Suppressor macrophage treated with lipopolysaccharide for 4 hours (primary cell): ENCODE results near the gene SELENOP.
A peak's percentile ranks its signal among the peaks of the same experiment; 100 is the strongest.
"Not testable (repeated sequence)": the region's sequence is repeated elsewhere in the genome, so short reads cannot be mapped to it uniquely, and the experiment has no call there.

Experiments
- DNase-seq: peaks from one replicate; pipeline ENCODE4 v3.0.0-alpha.2; 2020

Gene SELENOP, protein sequence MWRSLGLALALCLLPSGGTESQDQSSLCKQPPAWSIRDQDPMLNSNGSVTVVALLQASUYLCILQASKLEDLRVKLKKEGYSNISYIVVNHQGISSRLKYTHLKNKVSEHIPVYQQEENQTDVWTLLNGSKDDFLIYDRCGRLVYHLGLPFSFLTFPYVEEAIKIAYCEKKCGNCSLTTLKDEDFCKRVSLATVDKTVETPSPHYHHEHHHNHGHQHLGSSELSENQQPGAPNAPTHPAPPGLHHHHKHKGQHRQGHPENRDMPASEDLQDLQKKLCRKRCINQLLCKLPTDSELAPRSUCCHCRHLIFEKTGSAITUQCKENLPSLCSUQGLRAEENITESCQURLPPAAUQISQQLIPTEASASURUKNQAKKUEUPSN

DNA sequence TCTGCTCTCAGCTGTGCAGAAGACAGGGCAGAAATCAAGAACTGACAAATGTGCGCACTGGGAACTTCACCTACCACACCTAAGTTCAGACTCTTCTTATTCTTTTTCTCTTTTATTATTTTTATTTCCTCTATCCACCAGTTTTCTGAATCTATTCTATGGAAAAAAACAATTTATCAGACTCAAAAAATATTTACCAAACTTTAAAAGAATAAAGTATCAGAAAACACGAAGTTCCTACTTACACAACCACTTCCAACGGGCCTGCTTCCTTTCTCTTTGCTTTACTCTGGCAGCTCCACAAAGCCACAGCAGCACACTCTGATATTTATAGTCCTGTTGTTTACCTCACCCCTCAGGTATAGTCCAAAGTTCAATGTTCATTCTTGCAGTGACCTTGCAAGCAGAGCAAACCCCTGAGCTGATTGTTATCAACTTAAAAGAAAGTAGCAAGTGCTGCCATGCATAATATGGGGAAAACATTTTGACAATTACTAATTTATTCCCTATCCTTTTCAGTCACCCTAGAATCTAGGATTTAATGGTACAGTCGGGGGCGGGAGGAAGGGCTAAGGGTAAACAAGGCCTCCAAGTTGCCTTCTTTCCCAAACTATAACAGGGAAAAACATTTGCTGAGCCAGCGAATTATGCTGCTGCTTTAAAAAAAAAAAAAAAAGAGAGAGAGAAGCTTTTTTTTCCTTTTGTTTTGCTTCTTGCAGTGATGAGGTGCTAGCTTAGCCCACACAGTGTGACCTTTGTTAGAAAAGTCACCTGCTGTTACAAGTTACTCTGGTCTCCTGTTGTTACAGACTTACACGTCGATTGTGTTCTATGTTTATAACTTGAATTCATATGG lies at the start of gene SELENOP:
SELENOP (minus strand) TSS at position 302 of the 856 bp plus-strand sequence. CDS start 3,539 bp downstream, outside the sequence.
- peak; percentile 25 for DNase-seq

DNA sequence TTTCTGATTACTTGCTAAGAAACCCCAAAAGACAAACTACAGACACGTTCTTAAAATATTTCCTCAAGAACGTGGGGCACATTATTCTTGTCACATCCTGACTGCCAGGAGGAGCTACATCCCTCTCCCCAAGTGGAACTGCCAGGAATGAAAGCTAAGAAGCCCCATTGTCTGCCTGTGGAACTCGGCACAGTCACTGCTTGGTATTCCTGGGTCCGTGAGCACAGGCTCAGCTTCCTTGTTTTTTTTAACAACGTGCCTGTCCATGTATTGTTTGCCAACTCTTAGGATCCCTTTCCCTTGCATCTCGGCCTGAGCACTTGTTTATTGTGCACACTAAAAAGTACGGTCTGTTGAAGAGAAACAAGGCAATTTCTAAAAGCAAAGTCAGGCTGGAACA lies 47.0 kb upstream of the SELENOP start:
- DNase-seq = no peak

DNA sequence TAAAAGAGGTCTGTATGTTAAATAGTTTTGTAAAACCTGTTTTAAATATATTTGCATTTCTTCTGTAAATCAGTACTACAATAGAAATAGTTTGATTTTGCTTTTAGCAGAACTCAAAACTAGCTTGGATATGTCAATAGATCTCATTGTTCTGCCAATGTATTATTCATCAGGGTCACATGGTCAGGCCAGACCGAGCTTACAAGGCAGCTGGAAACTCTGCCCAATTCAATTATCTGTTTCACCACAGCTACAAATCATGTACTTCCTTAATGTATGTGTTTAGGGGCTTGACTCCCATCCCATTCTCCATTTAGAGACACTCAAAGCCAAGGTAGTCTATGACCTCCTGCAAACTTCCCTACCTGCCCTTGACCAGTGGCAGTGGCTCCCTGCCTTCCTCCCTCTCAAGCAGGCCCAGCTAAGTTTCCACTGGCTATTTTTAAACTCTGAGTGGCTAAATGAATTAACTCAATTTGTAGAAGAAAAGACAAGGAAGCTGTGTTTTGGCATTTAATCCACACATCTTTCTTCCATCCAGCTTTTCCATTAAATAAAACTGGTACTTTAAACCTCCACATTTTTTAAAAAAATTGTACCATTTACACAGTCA lies 46.4 kb upstream of the SELENOP start:
- DNase-seq = peak; percentile 13

DNA sequence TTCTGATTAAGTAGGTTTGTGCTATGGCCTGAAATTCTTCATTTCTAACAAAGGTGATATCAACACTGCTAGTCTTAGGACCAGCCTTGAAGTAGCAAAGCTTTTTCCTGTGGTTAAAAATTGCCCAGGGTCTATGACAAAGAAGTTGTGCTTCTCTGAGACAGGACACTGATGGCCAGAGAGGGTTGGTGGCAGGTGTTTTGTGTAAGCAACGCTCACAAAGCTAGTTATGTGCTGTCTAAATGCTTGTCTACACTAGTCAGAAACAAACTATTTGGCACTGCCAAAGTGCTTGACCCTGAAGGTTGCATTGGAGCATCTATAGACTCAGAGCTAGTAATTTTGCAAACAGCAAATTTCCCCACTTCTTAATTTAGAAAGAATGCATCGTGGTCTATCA lies 44.1 kb upstream of the SELENOP start:
- no peak for DNase-seq

DNA sequence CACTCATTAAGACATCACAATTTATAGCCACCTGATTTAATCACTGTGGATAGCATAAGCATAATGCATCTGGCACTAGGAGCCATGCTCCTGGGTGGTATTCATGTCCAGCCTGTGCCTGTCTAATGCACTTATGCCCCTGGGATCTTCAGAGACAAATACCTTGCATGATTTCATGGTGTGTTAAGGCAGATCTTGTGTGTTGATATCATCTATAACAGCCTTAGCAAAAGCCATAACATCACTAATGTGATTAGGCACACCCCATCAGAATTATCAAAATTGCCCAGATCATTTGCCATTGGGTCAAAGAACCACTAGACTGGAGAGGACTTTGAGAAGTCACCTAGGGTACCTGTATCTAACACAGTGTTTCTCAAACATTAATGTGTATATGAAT lies 43.7 kb upstream of the SELENOP start:
- DNase-seq = no peak

DNA sequence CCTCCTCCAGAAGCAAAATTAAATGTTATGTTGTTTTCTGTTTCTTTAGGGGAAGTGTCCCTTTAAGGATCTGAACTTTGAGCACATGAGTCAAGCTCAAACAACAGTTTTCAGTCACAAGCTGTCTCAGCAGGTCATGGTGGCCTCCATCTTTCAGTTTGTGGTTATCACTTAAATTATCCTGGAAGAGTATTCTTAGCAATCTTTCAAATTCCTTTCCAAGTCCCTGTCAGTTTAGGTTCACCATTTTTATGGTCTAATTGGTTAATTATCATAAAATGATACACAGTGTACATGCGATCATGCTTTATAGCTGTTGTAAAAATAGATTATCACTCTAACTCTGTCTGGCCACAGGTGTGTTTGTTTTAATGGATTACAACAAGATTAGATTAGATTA lies 43.1 kb upstream of the SELENOP start:
- peak; percentile 33 for DNase-seq

DNA sequence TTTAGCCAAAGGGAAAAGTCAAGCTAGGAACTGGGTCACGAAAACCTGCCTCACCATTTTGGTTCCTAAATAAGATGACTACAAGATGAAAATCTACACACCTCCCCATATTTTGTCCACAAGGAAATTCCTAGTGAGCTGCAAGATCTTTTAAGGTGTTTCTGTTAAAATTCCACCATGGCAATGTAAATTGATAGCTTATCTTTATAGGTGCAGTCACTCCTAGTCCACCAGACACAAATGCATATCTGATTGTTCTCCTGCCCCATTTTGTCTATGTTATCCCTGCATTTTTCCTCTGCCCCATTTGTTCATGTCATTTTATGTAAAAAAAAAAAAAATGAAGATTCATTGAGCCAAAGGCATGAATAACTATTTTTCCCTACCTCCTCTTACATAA lies 41.1 kb upstream of the SELENOP start:
- DNase-seq = no peak

DNA sequence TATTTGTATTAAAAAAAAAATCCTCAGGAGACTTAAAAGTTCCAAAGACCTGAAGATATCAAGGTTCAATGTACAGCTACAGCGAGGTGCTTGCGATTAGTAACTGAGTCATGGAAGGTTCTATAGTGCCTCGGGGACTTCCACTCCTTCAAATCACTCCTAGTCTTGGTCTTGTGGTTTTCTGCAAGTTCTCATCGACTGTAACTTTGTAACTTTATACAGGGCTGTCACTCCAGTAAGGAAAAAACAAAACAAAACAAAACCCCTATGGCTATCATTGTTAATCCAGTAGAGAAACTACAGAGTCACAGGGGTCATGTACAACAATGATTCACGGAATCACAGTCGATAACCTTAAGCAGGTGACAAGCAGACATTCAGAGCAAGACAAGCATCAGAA lies 39.8 kb upstream of the SELENOP start:
- no peak for DNase-seq

DNA sequence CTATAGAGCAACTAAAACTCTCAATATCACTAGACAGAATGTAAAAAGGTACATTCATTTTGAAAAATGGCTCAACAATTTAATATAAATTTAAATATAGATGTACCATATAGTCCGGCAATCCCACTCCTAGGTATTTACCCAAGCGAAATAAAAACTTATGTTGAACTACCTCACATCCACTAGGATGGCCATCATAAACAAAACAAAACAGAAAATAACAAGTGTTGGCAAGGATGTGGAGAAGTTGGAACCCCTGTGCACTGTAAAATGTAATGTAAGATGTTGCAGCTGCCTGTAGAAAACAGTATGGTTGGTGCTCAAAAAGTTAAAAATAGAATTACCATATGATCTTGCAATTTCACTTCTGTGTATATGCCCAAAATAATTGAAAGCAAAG lies 36.9 kb upstream of the SELENOP start:
- DNase-seq = no peak

DNA sequence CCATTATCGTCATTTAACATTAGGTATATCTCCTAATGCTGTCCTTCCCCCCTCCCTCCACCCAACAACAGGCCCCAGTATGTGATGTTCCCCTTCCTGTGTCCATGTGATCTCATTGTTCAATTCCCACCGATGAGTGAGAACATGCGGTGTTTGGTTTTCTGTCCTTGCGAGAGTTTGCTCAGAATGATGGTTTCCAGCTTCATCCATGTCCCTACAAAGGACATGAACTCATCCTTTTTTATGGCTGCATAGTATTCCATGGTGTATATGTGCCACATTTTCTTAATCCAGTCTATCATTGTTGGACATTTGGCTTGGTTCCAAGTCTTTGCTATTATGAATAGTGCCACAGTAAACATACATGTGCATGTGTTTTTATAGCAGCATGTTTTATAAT lies 32.7 kb upstream of the SELENOP start:
- not testable (repeated sequence) for DNase-seq

DNA sequence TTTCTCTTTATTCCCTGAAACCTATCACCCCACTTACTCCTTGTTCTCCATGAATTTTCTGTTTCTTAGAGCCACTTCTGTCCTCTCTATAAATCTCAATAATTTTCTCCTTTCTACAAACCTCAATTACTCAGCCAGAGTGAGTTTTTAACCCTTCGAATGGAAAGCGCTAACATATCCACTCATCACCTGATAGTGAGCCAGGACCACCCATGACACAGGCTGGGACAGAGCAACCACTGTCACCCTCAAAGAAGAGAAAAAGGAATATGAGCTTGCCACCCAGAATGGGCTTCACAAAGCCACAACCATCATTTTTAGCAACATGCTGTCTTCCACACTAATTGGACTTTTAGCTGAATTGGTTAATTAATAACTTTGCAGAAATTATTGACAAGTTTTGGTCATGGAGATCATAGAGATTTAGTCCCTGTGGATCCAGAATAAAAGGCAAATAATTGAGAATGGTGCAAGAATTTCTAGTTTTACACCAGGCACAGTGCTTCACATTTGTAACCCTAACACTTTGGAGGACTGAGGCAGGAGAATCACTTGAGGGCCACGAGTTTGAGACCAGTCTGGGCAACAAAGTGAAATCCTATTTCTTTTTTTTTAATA lies 32.1 kb upstream of the SELENOP start:
- DNase-seq = no peak

DNA sequence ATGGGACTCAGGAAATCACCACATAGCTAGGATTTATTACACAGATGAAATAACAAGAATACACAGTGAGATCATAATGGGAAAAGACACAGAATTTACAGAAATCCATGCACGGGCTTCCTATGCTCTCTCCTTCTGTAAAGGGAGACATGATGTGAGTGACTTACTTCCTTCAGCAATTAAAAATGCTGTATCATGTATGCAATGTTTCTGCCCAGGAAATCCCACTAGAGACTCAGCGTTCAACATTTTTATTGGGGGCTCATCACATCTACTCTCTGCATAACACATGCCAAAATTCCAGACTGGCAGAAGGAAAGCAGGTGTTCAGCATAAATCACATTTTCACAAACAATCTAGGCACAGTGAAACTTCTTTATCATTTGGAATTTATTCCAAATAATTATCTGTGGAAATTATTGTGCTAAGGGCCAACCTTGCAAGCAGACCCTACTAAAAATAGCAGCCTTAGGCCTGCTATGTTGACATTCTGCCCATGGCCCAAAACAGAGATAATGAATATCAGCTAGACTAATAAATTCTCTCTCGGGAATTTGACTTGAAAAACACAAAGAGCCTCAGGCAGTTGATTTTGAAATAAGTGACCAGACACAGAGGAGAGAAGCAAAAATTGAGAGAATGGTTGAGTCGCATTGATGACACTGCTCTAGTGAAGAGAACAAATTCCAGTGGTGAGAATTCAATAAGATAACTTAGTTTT lies 31.4 kb upstream of the SELENOP start:
- DNase-seq = no peak

DNA sequence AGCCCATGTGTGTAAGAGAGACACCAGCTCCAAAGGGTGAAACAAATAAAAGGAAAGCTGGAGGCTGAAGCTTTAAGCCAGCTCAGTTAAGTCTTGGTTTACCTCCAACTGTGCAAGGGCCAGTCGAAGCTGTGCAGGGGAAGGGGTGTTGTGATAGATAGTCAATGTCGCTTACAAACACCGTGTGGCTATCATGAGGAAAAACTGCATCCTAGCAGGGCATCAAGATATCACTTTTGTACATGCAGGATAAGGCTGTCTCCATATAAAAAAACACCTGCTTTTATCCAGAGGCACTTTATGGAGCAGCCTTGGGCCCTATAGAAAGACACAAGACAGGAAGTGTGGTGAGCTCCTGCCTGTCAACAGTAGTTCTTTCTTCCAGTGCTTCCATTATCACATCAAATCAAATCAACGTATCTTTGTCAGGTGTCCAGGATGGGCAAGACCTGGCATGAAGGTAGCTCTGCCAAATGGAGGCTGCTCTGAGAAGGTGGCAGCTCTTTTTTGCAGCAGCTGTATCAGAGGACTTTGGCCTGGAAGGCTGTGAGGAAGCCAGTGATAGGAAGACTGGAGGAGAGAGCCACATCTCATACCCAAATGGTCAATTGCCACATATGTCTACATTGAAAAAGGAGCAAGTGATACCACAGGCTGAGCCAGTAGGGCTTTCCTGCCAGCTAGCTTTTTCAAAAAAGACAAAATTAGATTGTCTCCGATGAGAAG lies 29.3 kb upstream of the SELENOP start:
- no peak for DNase-seq

DNA sequence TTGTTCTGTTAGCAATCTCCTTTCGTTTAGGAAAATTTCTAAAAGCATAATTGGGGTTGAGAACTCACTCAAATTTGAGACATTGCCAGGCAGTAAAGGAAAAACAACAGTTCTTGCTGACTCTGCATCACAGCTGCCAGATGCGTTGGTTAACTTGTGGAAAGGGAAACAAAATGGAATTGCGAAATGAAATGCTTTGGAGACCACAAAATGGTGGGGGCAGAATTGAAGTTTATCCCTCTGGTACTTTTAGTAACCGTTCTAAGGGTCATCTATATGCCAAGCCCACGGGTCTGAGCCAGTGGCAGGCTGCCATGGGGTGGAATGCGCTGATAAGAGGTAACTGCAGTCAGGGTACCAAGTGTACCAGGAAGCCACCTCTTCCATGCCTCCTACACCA lies 28.6 kb upstream of the SELENOP start:
- DNase-seq = peak; percentile 51

DNA sequence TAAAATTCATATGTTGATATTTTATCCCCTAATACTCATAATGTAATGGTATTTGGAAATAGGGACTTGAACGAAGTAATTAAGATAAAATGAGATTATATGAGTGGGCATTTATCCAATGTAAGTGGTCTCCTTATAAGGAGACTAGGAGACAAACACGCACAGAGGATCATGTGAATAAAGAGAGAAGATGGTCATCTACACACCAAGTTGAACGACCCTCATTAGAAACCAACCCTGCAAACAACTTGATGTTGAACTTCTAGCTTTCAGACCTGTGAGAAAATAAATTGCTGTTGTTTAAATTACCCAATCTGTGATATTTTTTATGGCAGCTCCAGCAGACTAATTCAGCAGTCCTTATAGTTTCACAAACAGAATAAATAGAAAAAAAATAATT lies 27.5 kb upstream of the SELENOP start:
- no peak for DNase-seq

DNA sequence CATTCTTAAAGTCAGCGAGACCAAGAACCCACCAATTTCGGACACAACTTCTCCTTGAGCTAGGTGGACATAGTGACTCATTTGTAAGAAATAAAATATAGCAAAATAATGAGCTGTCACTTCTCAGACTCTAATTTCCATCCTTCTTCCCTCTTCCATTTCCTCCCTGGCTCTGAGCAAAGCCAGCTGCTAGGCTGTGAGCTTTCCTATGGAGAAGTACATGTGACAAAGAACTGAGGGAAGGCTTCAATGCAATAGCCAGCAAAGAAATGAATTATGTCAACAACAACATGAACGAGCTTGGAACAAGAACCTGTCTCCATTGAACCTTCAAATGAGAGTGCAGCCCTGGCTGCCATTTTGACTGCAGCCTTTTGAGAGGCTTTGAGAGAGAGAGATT lies 25.9 kb upstream of the SELENOP start:
- DNase-seq = peak; percentile 10

DNA sequence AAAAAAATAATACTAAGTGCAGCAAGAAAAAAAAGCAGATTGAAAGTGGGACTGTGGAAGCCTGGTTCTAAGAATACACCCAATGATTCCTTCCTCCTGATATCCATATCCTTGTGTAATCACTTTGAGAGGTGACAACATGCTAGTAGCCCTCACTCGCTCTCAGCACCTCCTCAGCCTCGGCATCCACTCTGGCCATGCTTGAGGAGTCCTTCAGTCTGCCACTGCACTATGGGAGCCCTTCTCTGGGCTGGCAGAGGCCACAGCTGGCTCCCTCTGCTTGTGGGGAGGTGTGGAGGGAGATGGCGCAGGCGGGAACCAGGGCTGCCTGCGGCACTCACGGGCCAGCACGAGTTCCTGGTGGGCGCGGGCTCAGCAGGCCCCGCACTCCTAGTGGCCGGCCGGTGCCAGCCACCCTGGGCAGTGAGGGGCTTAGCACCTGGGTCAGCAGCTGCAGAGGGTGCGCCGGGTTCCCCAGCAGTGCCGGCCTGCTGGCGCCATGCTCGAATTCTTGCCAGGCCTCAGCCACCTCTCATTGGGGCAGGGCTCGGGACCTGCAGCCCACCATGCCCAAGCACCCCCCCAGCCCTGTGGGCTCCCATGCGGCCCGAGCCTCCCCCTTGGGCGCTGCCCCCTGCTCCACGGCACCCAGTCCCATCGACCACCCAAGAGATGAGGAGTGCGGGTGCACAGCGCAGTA lies 24.5 kb upstream of the SELENOP start:
- no peak for DNase-seq

DNA sequence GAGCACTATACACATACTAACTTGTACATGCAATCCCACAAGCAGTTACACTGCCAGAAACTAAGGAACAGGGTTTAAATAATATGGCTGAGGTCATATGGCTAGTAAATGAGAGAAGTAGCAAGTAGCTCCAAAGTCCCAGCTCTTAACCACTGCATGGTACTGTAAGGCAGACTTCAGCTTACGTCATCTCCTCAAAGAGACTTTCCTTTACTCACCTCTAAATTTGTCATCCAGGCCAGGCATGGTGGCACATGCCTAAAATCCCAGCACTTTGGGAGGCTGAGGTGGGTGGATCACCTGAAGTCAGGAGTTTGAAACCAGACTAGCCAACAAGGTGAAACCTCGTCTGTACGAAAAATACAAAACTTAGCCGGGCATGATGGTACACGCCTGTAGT lies 20.4 kb upstream of the SELENOP start:
- DNase-seq = no peak

DNA sequence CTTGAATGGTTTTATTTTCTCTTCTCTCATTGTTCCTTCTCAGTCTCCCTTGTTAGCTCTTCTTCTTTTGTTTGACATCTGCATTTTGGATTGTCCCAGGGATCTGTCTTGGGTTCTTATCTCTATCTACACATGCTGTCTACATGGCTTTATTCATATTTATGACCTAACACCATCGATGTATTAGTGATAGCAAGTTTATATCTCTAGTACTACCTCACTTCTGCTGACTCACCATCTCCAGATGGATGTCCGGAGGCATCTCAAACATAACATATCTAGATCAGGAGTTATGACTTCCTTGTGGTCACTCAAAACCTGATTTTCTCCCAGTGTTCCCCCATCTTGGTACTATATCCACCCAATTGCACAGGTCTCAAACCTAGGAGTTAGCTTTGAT lies 19.2 kb upstream of the SELENOP start:
- DNase-seq = no peak

DNA sequence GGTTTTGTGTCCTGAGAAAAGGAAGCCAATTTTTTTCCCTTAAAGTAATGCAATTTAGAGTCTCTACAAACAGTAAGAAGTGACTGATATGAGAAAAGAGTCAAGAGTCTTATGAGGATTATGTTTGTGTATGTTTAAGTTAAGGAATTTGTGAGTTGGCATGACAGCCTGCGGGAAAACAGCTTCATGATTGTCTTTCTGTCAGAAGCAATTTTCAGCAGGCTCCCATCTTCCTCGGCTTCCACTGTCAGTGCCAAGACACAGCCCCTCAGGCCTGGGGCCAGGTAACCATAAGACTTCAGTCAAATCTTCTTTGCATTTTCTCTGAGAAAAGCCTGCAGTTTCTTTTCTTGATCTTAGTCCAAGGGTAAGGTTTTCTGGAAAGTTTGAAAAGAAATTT lies 17.0 kb upstream of the SELENOP start:
- DNase-seq = no peak
